Stimulated activated CD4-positive, alpha-beta T cell treated with anti-CD3 and anti-CD28 coated beads, Interleukin-15, amount 100 ng/mL, for 1 hour (primary cell): ENCODE data around the gene RBM26.

ENCODE experiments used
- DNase-seq, 2 donors: peaks; one replicate each; pipeline ENCODE4 v3.0.0-alpha.2; 2020; ENCODE audit warnings: low read depth in 1 of 2, low spot score in 1 of 2

RBM26 gene

DNA sequence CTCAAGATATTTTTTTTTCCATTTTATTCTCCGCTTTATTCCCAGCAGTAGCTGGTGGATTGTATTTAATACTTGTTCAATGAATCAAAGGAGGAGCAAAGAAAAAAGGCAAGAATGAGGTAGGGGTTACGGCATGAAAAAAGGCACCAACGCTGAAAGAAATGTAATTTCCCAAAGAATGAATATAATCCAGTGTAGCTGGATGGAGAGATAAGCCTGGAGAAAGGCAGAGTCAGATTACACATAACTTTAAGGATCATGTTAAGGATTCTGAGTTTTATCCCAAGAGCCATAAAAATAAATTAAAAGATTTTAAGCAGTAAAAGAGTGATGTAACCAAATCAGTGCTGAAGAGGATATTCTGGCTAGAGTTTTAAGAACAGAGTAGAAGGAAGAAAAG, 67.7 kb downstream of the RBM26 start:
- no peak for DNase-seq

DNA sequence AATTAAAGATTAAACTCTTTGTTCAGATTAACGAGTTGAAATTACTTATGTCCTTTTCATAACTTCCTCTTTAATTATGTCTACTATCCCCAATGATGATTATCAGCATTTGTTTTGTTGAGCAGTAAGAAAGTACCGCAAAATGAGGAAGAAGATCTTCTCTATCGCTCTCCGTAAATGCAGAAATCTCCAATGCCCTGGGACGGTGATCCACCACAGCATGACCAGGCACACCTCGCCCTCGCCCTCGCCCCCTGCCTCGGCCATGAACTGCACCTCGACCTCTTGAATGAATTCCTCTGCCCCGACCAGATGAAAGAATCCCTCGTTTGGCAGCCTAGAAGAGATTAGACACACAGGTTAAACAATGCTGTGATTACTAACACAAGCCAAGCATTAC, 69.1 kb downstream of the RBM26 start:
- no peak for DNase-seq

- no peak for DNase-seq
Measured at GRCh38 chr13:79328510-79328909, 77.5 kb downstream of the RBM26 start.

- no peak for DNase-seq
Measured at GRCh38 chr13:79320433-79320832, 85.6 kb downstream of the RBM26 start.

DNA sequence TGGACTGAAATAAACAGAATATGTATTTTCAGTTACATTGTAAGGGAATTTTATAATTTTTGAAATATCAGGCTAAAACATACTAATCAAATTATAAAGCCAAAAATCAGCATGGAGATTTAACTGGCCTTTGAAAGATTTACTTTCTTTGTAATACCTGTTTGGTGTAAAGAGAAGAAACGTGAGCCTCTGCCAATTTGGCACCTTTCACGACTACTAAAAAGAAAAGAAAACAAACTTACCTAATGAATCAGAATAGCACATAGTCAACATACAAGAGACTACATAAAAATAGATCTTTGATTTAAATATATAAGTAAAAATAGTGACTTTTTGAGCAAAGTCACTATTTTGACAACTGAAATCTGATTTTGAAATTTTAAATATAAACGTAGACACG, 87.4 kb downstream of the RBM26 start:
- no peak for DNase-seq

- no peak for DNase-seq
Measured at GRCh38 chr13:79317856-79318255, 88.2 kb downstream of the RBM26 start.

DNA sequence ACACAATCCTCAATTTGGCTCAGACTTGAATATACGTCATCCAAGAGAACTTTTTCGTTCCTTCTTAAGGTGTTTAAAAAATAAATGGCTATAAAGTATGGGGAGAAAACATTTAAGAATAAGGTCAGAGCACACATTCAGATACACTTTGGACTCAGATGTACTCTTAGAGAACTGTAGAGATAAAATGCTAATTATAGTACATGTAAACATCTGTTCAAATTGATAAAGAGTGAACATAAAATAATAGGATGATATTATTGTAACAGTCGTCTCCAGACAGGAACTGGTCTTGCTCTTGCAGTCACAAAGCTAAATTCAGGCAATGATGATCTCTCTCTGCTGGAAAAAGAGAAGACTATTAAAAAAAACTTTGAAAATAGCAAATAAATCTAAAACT, 91.4 kb downstream of the RBM26 start:
- DNase-seq = no peak

DNA sequence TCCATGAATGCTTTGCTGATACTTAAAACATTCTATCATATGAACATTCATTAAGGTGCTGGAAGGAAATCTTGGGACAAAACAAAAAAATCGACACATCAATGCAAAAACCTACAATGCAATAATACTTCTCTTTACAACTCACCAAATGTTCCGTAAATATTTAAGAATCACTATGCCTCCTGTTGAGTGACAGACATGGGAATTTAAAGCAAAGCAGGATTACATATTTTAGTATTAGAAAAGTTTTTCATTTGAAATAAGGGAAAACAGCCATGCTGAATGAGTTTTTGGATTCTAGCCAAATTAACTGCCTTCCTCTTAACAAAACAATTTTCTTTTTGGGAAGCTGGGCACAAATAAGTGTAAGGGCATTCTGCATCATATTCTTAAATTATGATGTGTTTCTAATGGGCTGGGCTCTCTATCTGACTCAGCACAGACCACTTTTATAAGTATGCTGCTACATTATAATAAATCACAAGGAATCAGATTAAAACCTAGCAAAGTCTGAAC, 93.7 kb downstream of the RBM26 start:
- no peak for DNase-seq

GRCh38 chr13:79311386-79311785, 94.7 kb downstream of the RBM26 start:
- DNase-seq = no peak

- no peak for DNase-seq
Measured at GRCh38 chr13:79309690-79310089, 96.4 kb downstream of the RBM26 start.

GRCh38 chr13:79307866-79308298, 98.2 kb downstream of the RBM26 start:
- DNase-seq = no peak

GRCh38 chr13:79307433-79307861, 98.6 kb downstream of the RBM26 start:
- DNase-seq = no peak

GRCh38 chr13:79306650-79307049, 99.4 kb downstream of the RBM26 start:
- DNase-seq = no peak

DNA sequence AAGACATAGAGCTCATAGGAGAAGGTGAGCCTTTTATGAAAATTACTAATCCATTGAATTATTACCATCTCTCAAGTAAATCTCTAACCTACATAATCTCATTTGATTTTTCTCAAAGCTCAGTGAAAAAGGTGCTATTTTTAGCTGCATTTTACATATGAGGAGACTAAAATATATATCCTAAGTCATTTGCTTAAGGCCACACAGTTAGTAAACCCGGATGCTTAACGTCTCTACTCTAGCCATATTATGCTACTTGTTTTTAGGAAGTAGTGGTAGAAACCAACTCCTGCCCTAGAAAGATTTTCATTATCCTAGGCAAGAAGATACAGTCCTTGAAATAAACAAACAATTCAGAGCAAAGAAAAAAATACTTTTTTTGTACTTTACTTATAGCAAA, 108.9 kb downstream of the RBM26 start:
- DNase-seq = no peak

DNA sequence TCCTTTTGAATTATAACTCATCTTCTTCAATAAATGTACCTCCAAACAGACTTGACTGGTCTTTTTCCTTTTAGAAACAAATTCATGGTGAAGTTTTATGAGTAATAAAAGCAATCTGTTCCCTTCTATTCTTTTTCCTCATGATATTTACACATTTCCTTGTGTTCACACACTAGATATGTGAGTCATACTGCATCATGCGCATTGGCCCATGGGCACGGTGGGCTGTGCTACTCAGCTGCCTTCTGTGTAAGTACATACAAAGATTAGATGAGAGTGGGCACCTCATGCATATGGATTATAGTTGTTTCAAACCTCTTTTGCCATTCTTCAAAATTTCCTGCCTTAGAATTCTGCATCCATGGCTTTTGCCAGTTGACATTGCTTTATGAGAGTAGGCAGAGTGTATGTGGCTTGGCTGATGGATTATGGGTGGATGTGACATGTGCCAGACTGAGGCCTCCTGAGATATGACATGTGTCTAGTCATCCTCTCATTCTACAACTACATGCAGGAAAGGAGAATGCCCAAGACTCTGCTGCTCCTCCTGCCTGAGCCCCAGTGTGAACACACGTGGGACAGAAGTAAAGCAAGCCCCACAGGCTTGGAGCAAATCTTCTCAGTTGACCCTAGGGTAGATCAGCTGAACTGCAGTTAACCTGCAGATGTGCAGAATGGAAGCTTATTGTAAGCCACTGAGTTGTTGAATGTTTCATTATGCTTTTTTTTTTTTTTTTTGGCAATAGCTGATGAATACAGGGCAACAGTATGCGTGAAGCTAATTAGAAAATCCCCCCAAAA, 109.9 kb downstream of the RBM26 start:
- DNase-seq = no peak

- DNase-seq = no peak
Measured at GRCh38 chr13:79290595-79291244, 115.3 kb downstream of the RBM26 start.

DNA sequence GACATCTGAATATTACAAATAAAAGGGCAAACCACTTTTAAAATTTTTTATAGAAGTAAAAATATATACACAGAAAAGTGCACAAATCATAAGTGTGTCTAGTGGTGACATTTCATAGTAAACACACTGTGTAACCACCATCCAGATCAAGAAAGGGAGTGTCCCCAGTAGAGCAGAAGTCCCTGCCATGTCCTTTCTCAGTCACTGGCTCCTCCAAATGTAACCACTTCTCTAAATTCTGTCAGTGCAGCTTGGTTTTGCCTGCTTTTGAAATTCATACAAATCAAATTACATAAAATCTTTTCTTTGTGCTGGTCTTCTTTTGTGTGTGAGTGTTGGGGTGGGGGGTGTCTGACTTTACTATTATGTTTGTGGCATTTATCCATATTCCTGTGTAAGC, 116.5 kb downstream of the RBM26 start:
- no peak for DNase-seq

- no peak for DNase-seq
Measured at GRCh38 chr13:79287939-79288795, 117.9 kb downstream of the RBM26 start.

- DNase-seq = no peak
Measured at GRCh38 chr13:79285159-79285558, 120.9 kb downstream of the RBM26 start.

DNA sequence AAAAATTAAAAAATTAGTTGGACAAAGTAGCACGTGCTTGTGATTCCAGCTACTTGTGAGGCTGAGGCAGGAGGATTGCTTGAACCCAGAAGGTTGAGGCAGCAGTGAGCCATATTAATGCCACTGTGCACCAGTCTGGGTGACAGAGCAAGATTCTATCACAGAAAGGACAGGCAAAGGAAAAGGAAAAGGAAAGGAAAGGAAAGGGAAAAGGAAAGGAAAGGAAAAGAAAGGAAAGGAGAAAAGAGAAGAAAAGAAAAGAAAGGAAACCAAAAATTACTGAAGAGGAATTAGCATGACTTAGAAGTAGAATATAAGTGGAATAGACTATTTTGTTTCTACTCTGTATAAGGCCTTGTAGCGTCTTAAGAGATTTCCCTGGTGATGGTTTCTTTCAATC, 122.3 kb downstream of the RBM26 start:
- DNase-seq = no peak

- no peak for DNase-seq
Measured at GRCh38 chr13:79282976-79283375, 123.1 kb downstream of the RBM26 start.

DNA sequence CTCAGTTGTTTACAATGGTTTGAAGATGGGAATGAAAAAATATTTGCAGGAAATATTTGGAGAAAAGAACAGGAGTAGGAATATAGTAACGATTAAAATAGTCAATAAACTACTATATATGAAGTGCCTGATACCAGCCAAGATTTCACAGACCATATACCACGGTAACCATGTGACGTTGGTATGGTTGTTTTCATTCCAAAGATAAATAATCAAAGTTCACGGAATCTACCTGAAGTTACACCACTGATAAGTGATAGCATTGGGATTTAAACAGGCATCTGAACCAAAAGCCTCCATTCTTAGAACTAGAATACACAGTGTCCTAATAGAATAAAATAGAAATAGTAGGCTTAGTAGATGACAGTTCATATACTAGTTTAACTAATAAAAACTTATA, 123.5 kb downstream of the RBM26 start:
- no peak for DNase-seq
